ENCODE results near the gene SFTPB.
A peak's percentile ranks its signal among the peaks of the same experiment; 100 is the strongest.
"Not testable (repeated sequence)": the region's sequence is repeated elsewhere in the genome, so short reads cannot be mapped to it uniquely, and the experiment has no call there.

The SFTPB gene

DNA sequence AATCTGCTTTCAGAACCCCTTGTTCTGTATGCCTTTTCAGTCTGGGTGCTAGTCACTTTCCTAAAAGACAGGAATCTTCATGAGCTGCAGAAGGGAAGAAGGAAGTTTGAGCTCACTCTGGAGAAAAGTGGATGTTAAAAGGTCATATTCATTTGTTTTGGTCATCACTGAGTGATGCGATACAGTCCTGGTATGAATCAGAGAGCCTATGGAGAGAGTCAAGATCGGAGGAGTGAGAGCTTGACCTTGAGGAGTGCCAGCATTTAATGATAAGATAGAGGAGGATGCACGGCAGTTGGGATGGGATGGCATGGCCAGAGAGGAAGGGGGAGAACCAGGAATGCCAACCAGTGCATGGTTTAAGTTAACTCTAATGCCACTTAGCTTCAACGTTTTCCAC lies 32.4 kb downstream of the SFTPB start:
- TF ChIP-seq, protein P1, sequence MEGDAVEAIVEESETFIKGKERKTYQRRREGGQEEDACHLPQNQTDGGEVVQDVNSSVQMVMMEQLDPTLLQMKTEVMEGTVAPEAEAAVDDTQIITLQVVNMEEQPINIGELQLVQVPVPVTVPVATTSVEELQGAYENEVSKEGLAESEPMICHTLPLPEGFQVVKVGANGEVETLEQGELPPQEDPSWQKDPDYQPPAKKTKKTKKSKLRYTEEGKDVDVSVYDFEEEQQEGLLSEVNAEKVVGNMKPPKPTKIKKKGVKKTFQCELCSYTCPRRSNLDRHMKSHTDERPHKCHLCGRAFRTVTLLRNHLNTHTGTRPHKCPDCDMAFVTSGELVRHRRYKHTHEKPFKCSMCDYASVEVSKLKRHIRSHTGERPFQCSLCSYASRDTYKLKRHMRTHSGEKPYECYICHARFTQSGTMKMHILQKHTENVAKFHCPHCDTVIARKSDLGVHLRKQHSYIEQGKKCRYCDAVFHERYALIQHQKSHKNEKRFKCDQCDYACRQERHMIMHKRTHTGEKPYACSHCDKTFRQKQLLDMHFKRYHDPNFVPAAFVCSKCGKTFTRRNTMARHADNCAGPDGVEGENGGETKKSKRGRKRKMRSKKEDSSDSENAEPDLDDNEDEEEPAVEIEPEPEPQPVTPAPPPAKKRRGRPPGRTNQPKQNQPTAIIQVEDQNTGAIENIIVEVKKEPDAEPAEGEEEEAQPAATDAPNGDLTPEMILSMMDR (IDR thresholded peaks at IDR 0.05; ENCODE audit: low read depth, low read length, missing control alignments), result no peak
- no peak for DNase-seq (ENCODE audit: low read depth)
- no peak overlapping the region for H3K4me3 ChIP-seq (ENCODE audit: low read depth, low read length)

DNA sequence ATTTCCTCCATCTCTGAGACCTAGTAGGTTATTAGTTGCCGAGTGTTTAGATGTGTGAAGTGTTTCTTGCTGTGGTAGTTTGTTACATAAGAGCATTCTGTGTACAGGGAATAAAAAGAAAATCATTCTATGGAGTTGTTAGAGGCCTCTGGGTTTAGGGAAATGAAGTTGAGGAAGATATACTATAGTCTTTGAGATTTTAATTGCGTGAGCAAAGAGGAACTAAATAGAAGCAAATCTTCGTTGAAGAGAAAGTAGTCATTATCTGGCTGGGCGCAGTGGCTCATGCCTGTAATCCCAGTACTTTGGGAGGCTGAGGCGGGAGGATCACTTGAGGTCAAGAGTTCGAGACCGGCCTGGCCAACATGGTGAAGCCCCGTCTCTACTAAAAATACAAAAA lies 33.0 kb downstream of the SFTPB start:
- DNase-seq (ENCODE audit: low read depth), result no peak

DNA sequence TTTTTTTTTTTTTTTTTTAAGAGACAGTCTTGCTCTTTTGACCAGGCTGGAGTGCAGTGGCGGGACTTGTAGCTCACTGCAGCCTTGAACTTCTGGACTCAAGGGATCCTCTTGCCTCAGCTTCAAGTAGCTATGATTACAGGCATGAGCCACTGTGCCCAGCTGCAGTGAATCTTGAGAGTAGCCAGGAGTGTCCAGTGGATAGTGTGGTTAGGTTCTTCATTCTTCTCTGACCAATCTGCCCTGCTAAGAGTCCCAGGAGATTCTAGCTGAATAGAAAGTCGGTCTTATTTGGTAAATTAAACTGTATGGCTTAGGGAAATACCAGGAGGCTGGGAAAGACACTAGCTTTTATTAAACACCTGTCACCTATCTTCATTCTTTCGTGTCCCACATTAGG lies 36.7 kb downstream of the SFTPB start:
- H3K4me3 ChIP-seq (ENCODE audit: low read depth, low read length), result no peak overlapping the region
- no peak for DNase-seq (ENCODE audit: low read depth)

More for the DNA sequence above, 33.0 kb downstream of the SFTPB start:
- no peak overlapping the region for H3K4me3 ChIP-seq (ENCODE audit: low read depth, low read length)
- TF ChIP-seq, protein P1 (IDR thresholded peaks at IDR 0.05; ENCODE audit: low read depth, low read length, missing control alignments), result no peak

GRCh38 chr2:85628658-85629057 lies 39.3 kb downstream of the SFTPB start:
- TF ChIP-seq, protein P1 (IDR thresholded peaks at IDR 0.05; ENCODE audit: low read depth, low read length, missing control alignments), result no peak
- no peak for DNase-seq (ENCODE audit: low read depth)
- no peak overlapping the region for H3K4me3 ChIP-seq (ENCODE audit: low read depth, low read length)

More for the DNA sequence above, 36.7 kb downstream of the SFTPB start:
- TF ChIP-seq, protein P1 (IDR thresholded peaks at IDR 0.05; ENCODE audit: low read depth, low read length, missing control alignments), result no peak

- no peak overlapping the region for H3K4me3 ChIP-seq (ENCODE audit: low read depth, low read length)
- DNase-seq (ENCODE audit: low read depth), result no peak
- TF ChIP-seq, protein P1 (IDR thresholded peaks at IDR 0.05; ENCODE audit: low read depth, low read length, missing control alignments), result no peak
These were observed 44.0 kb downstream of the SFTPB start for GRCh38 chr2:85623991-85624390.

DNA sequence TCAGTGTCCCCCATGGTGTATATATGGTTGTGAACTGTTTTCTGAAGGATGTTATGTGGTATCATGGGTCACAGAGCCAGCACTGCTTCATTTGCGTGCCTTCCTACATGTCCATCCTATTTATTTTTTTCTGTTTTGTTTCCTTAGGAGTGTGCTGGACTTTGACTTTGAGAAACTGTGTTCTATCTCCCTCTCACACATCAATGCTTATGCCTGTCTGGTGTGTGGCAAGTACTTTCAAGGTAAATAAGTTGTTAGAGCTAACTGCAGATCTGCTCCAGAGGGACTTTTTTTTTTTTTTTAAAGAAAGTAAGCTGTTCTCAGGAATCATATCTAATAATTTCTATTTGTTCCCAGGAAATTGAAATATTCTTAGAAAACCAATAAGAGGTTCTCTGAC lies 46.7 kb downstream of the SFTPB start:
- H3K4me3 ChIP-seq (ENCODE audit: low read depth, low read length), result no peak overlapping the region
- TF ChIP-seq, protein P1 (IDR thresholded peaks at IDR 0.05; ENCODE audit: low read depth, low read length, missing control alignments), result no peak
- no peak for DNase-seq (ENCODE audit: low read depth)

DNA sequence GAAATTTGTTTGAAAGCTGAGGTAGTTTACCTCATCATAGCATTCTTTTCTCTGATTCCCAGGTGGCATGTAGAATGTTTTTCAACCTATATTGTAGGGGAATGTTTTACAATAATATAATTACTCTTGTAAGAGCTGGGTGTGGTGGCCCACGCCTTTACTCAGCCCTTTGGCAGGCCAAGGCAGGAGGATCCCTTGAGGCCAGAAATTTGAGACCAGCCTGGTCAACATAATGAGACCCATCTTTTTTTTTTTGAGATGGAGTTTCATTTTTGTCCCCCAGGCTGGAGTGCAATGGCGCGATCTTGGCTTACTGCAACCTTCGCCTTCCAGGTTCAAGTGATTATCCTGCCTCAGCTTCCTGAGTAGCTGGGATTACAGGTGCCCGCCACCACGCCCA lies 48.4 kb downstream of the SFTPB start:
- DNase-seq (ENCODE audit: low read depth), result no peak
- H3K4me3 ChIP-seq (ENCODE audit: low read depth, low read length), result no peak overlapping the region
- TF ChIP-seq, protein P1 (IDR thresholded peaks at IDR 0.05; ENCODE audit: low read depth, low read length, missing control alignments), result no peak

DNA sequence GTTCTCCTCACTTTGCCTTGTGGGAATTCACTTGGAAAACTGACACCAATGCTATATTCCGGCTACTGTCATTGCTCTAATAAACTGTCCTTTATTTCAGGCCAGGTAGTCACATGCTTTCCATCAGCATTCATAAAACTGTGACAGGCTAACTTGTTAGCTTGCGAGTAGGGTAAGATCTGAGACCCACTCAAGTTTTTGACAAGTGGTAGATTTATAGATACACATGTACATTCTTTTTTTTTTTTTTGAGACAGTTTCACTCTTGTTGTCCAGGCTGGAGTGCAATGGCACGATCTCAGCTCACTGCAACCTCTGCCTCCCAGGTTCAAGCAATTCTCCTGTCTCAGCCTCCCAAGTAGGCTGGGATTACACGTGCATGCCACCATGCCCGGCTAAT lies 50.3 kb downstream of the SFTPB start:
- H3K4me3 ChIP-seq (ENCODE audit: low read depth, low read length), result peak overlapping the region; percentile 89; the same call in 1 of the 2 replicates
- not testable (repeated sequence) for DNase-seq (ENCODE audit: low read depth)
